ENCODE results near the gene SGO1.
A peak's percentile ranks its signal among the peaks of the same experiment; 100 is the strongest.
"Not testable (repeated sequence)": the region's sequence is repeated elsewhere in the genome, so short reads cannot be mapped to it uniquely, and the experiment has no call there.

The SGO1 gene

GRCh38 chr3:20185679-20186599, at the start of gene SGO1:
TSS of gene SGO1 (minus strand) at chr3:20186206. CDS start at chr3:20184027, 2,179 bp downstream.
- DNase-seq = peak; percentile 88

- DNase-seq = no peak
Observed at GRCh38 chr3:20235796-20236195, 49.8 kb upstream of the SGO1 start.

GRCh38 chr3:20232906-20233780, 47.1 kb upstream of the SGO1 start:
- no peak for DNase-seq

- DNase-seq = peak; percentile 2
Observed at GRCh38 chr3:20230954-20231353, 44.9 kb upstream of the SGO1 start.

GRCh38 chr3:20225769-20226168, 39.8 kb upstream of the SGO1 start:
- peak; percentile 60 for DNase-seq

GRCh38 chr3:20222274-20222673, 36.3 kb upstream of the SGO1 start:
- no peak for DNase-seq

GRCh38 chr3:20218215-20218614, 32.2 kb upstream of the SGO1 start:
- DNase-seq = no peak

- no peak for DNase-seq
Observed at GRCh38 chr3:20215636-20216035, 29.6 kb upstream of the SGO1 start.

GRCh38 chr3:20213491-20213890, 27.5 kb upstream of the SGO1 start:
- not testable (repeated sequence) for DNase-seq

- DNase-seq = not testable (repeated sequence)
Observed at GRCh38 chr3:20207945-20208344, 21.9 kb upstream of the SGO1 start.

GRCh38 chr3:20205898-20206297, 19.9 kb upstream of the SGO1 start:
- DNase-seq = not testable (repeated sequence)

GRCh38 chr3:20201143-20201542, 15.1 kb upstream of the SGO1 start:
- no peak for DNase-seq

GRCh38 chr3:20197775-20198174, 11.8 kb upstream of the SGO1 start:
- DNase-seq = no peak

- peak; percentile 23 for DNase-seq
Observed at GRCh38 chr3:20194793-20195460, 8.9 kb upstream of the SGO1 start.

- peak; percentile 35 for DNase-seq
Observed at GRCh38 chr3:20190991-20191390, 5.0 kb upstream of the SGO1 start.

GRCh38 chr3:20186600-20187004, 596 bp upstream of the SGO1 start:
- DNase-seq = no peak

GRCh38 chr3:20185331-20185678, 701 bp downstream of the SGO1 start:
- DNase-seq = no peak

- no peak for DNase-seq
Observed at GRCh38 chr3:20182206-20182605, 3.8 kb downstream of the SGO1 start.

GRCh38 chr3:20181276-20181675, 4.7 kb downstream of the SGO1 start:
- no peak for DNase-seq

- peak; percentile 91 for DNase-seq
Observed at GRCh38 chr3:20173844-20174410, 12.1 kb downstream of the SGO1 start.

GRCh38 chr3:20161714-20162113, 24.3 kb downstream of the SGO1 start:
- DNase-seq = no peak

- DNase-seq = no peak
Observed at GRCh38 chr3:20160230-20160629, 25.8 kb downstream of the SGO1 start.

GRCh38 chr3:20154928-20155327, 31.1 kb downstream of the SGO1 start:
- DNase-seq = no peak
